Pulmonary artery endothelial cell (primary cell): Measurements from ENCODE around the gene DMP1. TPM values are rescaled to one million over a fixed set of nuclear protein-coding genes. Genes with fewer than 3 reads are reported as not detected.
"Not testable (repeated sequence)": the region's sequence is repeated elsewhere in the genome, so short reads cannot be mapped to it uniquely, and the experiment has no call there.

ENCODE experiments used
- DNase-seq: peaks from one replicate; pipeline ENCODE4 v3.0.0-alpha.2; 2011; ENCODE audit warnings: low read depth, low spot score
- total RNA-seq: library from RNA; depleted of rRNA; stranded (reverse); fragments of >200 nt; gene quantifications from 2 replicates; pipeline ENCODE4 v1.2.3, GENCODE V29; 2014

Gene DMP1
- total RNA-seq, 1 donor from 2014 or later, result not detected

DNA sequence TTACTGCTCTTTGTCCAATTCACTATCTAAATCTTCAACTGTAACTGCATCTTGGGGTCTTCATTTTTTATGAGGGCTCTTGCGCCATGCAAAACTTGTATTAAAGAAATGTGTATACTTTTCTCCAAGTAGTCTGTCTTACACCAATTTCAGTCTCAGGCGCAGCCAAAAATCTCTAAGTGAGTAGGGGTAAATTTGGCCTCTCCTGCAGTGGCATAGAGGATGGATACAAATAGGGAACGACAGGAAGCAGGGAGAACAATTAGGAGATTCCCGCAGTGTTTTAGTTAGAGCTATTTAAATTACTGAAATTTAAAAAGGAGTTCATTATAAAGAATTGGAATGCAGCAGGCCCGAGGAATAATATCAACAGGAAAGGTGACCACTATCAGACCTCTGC, 30.2 kb downstream of the DMP1 start:
- DNase-seq, result no peak

DNA sequence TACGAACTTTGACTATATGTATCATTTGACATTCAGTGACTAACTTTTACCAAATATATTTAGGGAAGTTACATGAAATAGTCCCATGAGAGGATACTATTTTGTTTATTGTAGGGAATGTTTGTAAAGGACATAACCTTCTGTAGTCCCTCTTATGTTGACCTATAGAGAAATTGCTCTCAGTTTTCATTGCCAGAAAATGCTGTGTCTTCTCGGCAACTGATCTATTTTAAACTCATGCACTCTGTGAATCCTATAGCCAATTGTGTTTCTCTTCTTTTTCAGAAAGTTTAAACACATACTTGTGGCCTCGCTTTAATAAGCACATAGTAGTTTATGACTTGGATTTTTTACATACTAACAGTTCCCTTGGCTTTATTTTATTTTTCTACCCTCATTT, 38.2 kb downstream of the DMP1 start:
- DNase-seq, result no peak

DNA sequence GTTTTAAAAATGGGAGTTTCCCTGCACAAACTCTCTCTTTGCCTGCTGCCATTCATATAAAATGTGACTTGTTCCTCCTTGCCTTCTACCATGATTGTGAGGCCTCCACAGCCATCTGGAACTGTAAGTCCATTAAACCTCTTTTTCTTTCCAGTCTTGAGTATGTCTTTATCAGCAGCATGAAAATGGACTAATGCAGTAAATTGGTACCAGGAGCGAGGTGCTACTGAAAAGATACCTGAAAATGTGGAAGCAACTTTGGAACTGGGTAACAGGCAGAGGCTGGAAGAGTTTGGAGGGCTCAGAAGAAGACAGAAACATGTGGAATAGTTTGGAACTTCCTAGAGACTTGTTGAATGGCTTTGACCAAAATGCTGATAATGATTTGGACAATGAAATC, 40.9 kb downstream of the DMP1 start:
- not testable (repeated sequence) for DNase-seq

DNA sequence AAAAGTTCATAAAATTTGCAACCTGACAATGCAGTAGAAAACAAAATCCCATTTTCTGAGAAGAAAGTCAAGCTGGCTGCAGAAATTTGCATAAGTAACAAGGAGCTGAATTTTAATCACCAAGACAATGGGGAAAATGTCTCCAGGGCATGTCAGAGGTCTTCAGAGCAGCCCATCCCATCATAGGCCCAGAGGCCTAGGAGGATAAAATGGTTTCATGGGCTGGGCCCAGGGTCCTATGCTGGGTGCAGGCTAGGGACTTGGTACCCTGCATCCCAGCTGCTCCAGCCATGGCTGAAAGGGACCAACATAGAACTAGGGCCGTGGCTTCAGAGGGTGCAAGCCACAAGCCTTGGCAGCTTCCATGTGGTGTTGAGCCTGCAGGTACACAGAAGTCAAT, 42.0 kb downstream of the DMP1 start:
- DNase-seq, result not testable (repeated sequence)

DNA sequence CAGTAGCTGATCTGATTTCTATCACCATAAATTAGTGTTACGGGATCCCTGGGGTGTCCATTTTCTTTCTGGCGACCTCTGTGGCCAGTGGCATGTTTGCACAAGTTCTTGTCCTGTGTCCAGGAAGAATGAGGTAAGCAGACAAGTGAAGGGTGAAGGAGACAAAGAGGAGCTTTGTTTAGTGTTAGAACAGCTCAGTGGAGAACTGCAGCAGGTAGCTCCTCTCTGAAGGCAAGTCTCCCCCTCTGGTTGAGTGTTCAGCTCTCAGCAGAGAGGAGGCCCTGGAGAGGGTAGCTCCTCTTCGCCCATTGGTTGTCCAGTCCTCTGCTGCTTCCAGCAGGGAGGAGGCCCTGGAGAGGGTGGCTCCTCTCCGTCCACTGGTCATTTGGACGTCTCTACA, 47.2 kb downstream of the DMP1 start:
- DNase-seq, result no peak

DNA sequence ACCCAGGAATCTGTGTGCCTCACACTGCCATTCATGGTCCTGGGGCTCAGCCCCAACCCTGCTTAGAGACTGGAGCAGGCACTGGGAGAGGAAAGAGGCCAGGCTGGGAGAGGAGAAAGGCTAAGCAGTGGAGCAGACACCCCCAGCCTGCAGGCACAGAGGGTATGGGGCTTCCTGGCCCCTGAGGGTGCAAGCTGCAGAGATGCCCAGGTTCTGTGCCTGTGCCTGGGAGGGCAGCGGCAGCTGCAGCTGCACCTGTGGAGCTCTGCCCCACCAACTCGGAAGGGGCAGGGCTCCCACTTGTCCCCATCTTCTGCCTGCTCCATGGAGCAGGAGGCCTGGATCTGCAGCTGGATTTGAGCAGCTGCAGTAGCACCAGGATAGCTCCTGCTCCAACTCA, 47.9 kb downstream of the DMP1 start:
- no peak for DNase-seq

DNA sequence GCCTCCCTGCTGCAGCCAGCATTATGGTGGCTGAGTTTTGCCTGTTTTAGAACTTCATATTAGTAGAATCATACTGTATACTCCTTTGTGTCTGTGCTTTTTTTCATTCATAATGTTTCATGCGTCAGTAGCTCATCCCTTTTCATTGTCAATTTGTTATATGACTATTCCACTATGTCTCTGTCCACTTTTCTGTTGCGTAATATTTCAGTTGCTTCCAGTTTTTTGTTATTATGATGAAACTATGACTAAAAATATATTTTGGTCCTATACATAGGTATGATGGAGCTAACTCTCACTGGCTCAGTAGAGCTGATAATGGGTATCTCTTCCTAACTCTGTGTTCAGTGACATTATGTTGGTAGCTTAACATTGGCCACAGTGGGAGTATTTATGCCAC, 48.3 kb downstream of the DMP1 start:
- DNase-seq, result no peak

DNA sequence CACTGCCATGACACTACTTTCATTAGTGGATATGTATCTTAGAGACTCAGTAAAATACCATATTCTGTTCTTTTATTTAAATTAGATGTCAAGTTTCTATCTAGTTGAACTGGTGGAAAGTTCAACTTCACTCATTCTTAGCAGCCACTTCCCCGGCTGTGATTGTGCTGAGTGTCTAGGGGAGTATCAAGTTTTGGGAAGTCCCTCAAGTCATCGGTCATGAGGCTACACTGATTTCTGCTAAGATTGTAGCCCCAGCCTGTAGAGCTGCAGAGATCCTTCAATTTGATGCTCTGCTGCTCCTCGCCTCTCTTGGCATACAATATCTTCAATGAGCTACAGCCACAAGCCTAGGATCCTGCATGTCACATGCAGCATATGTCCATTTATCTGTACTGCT, 53.9 kb downstream of the DMP1 start:
- DNase-seq, result no peak

DNA sequence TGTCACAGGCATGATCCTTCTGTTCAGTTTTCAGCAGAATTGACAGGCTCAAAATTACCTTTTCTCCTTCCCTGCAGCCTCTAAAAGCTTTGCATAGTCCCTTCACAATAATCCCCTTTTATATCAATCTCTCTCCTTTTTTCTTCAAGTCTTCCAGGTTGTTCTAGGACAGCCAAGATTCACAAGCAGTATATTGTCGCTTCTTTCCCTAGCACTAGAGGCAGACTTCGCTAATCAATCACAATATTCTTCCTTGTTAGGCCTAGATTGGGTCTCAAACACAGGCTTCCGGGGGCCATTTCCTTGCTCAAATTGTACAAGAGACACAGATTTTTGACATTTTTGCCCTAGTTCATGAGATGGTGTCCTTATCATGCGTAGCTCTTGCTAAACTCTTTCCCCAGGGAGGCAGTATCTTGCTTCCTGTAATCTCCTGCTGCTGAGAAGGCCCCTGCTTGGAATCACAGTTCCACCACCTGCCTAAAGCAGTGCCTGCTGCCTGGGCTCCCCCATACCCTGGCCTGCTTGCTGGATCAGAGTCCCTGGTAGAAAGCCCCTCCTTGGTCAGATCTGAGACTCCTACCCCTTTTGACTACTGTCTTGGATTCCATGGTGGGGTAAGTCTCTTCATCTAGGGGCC, 57.3 kb downstream of the DMP1 start:
- no peak for DNase-seq

Other genes with a start within 250 kb of the DMP1 start
- gene NUDT9, start 227.7 kb upstream of the DMP1 start, total RNA-seq, result 20.0 and 25.5 TPM in 2 replicates
- gene SPARCL1, start 120.9 kb upstream of the DMP1 start, total RNA-seq, result under 0.01 and 0.88 TPM in 2 replicates
- gene DSPP, start 41.8 kb upstream of the DMP1 start, total RNA-seq, result not detected in 2 replicates
- not detected in 2 replicates for gene IBSP, start 149.3 kb downstream of the DMP1 start, total RNA-seq
- gene MEPE, start 182.7 kb downstream of the DMP1 start, total RNA-seq, result not detected in 2 replicates